Mucosa of gallbladder (tissue), 1 donor: ENCODE data around the gene PNPO. TPM values are rescaled to one million over a fixed set of nuclear protein-coding genes. Genes with fewer than 3 reads are reported as not detected.

Experiments used
- DNase-seq: peaks from one replicate; pipeline ENCODE4 v3.0.0-alpha.2; 2020; ENCODE audit warnings: low spot score
- total RNA-seq: library from RNA; stranded (reverse); gene quantifications from one replicate; pipeline ENCODE4 v1.2.1, GENCODE V29; 2021
- donor health status: DM: no; HTN: no; CAD: no.

The PNPO gene
- total RNA-seq, 1 donor from 2014 or later, result 43.2 TPM

- DNase-seq, result no peak
These were observed 56.7 kb downstream of the PNPO start for GRCh38 chr17:47998044-47998443.

Other genes starting within 250 kb of the PNPO start
- gene TBKBP1, start 247.4 kb upstream of the PNPO start, total RNA-seq, result 9.2 TPM
- 1.8 TPM for gene TBX21, start 208.3 kb upstream of the PNPO start, total RNA-seq
- gene OSBPL7, start 119.8 kb upstream of the PNPO start, total RNA-seq, result 39.3 TPM
- 38.9 TPM for gene MRPL10, start 110.0 kb upstream of the PNPO start, total RNA-seq
- 1.1 TPM for gene LRRC46, start 109.9 kb upstream of the PNPO start, total RNA-seq
- 35.4 TPM for gene SCRN2, start 100.3 kb upstream of the PNPO start, total RNA-seq
- 0.14 TPM for gene SP6, start 90.4 kb upstream of the PNPO start, total RNA-seq
- gene SP2, start 45.3 kb upstream of the PNPO start, total RNA-seq, result 17.4 TPM
- 109 TPM for gene PRR15L, start 16.3 kb downstream of the PNPO start, total RNA-seq
- gene CDK5RAP3, start 29.5 kb downstream of the PNPO start, total RNA-seq, result 194 TPM
- 39.3 TPM for gene COPZ2, start 96.2 kb downstream of the PNPO start, total RNA-seq
- 207 TPM for gene NFE2L1, start 106.8 kb downstream of the PNPO start, total RNA-seq
- gene CBX1, start 159.9 kb downstream of the PNPO start, total RNA-seq, result 41.9 TPM
- gene SNX11, start 166.2 kb downstream of the PNPO start, total RNA-seq, result 21.8 TPM